ENCODE data around the gene COMT. TPM values are rescaled to one million over a fixed set of nuclear protein-coding genes. Genes with fewer than 3 reads are reported as not detected.
"Not testable (repeated sequence)": the region's sequence is repeated elsewhere in the genome, so short reads cannot be mapped to it uniquely, and the experiment has no call there.

The COMT gene
- total RNA-seq, 1 donor from 2014 or later: 140 TPM

DNA sequence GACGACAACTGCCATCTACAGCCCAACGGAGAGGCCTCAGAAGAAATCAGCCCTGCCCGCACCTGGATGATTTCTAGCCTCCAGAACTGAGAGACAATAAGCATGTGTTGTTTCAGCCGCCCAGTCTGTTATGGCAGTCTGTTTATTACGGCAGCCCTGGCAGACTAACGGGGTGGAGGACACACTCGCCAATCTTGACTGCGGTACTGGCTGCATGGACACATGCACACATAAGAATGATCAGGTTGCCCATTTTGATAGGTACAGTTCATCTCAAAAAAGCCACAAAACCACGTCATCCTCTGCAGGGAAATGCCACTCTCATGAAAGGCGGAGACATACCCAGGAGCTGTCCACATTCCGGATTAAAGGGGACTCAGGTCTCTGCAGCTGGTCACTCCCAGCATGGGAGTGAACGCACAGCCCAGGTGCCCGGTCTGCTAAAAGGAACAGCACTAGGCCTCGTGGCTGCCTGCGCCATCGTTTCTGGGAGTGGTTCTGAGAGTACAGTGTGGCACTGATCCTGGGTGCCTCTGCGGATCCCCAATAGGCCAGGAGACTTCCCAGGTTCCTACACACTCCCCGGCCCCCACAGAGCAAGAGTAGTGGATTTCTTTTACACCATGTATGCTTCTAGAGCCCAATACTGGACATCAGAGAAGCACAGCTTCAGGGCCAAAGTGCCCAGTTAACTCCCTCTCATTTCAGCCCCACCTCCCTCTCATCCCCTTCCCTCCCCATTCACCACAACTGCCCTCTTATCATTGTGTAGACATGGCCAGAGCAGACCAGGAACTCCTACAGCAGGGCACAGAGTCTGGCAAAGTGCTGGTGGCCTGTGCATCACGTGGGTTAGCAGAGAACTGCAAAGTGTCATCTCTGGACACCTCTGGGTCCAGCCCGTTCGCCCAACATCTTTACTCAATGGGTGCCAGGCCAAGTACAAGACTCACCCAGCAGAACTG, 11.7 kb upstream of the COMT start:
- DNase-seq (ENCODE audit: low spot score): no peak

DNA sequence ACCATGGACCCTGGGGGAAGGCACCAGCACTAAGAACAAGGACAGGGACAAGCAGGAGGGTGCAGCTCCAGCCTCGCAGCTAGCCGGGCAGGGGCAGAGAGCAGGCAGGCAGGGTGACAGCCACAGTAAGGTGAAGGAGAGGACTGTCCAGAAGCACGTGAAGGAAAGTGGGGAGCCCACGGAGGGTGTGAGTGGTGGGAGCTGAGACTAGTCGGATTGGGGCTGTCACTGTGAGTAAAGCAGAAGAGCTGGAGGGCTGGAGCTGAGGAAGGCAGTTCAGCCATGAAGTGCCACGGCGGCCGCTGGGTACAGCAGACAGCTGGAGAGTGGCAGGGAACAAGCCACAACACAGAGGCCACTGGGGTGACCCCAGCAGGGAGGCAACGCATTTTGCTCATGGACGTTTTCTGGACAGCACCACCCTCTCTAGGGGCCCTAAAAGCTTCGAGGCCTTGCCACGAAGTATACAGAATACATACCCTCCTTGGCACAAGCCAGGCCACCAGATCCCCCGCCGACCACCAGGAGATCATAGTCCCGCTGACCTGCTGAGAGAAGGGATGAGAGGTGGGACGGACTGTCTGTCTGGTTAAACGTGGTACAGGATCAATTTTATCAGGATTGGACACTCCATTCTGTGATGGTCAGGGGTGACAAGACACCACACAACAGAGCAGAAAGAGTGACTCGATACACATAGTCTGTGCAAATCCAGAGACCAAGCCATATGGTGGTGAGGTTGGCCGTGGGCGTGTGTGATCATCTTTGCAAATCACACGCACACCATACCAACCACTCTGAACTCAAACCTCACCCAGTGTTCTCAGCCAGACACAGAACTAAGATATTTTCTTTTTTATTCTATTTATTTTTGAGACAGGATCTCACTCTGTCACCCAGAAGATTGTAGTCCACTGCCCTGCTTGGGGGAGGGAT, 10.8 kb upstream of the COMT start:
- no peak for DNase-seq (ENCODE audit: low spot score)

DNA sequence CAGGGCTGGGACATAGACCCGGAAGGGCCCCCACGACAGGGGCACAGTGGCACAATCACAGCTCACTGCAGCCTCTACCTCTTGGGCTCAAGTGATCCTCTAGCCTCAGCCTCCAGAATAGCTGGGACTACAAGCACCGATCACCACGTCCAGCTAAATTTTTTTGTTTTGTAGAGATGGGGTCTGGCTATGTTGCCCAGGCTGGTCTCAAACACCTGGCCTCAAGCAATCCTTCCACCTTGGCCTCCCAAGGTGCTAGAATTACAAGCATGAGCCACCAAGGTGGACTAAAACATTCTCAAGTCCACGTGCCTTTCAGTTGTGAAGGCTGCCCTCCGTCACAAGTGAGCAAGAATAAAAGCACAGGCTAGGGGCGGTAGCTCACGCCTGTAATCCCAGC, 10.1 kb upstream of the COMT start:
- DNase-seq (ENCODE audit: low spot score): no peak

DNA sequence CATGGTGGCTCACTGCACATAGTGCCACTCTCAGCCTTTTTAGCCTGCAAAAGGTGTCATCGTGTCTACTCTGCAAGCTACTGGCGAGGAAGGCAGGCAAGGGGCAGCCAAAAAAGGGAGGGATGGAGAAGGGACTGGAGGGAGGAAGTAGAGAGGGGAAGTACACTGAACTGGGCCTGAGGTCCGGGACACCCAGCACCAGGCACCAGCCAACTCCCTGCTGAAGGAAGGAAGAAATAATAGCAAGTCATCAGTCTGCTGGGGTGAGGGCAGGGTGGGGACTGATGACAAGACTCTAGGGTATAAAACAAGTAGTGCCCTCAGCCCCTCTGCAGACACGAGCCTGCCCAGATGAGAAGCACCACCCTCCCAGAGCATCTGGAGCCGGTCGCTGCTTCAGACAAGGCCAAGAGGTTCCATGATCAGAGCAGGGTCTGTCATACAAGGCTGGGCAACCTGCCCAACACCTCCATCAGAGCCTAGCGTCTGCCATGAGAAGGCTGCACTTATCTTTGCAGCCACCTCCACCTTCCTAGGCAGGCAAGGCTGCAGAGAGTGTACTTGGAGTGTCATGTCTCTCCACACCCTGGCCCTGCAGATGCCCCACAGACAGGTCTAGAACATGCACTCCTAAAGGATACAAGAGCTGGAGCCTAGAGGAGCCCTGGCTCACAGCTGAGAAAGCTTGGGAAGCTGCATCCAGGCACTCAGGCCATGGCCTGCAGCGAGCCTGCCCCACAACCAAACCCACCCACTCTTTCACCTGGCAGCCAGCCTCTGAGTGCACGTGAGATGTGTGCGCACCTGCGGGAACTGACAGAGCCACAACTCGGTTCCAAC, 9.0 kb upstream of the COMT start:
- no peak for DNase-seq (ENCODE audit: low spot score)

DNA sequence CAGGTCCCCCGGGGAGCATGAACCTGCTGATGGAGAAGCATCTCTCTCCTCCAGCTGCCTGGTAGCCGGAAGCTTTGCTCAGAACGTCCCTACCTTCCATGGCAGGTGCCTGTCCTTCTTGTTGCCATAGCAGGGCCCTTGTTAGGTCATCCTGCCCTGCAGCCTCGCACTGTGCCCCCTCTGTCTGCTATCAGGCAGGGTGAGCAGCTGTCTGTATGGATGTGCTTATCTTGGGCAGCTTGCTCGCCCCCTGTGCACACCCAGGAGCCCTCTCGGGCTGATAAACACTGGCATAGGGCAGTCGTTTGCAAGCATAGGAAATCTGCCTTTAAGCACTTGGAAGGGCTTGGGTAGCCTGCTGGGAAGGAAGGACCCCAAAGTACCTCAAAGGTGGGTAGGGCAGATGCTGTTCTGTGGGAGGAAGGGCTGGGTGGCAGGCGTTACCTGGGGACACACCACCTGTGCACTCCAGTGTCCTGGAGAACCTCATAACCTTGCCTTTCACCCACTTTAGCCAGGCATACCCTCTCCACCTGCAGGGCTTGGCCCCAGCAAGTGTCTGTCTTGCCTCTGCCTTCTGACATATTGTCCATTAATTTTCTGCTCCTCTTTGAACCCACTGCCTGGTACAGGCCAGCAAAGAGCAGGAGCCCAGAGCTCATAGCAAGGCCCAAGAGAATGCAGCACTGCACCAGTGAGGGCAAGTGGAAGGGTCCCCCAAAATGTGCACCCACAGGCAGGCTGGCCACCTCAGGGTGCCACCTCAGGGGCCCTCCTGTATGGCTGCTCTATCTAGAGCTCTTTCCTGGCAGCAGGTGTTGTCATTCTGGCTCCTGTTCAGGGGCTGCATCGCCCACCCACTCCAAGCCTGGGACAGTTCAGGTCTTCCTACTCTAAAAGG, 8.0 kb upstream of the COMT start:
- no peak for DNase-seq (ENCODE audit: low spot score)

DNA sequence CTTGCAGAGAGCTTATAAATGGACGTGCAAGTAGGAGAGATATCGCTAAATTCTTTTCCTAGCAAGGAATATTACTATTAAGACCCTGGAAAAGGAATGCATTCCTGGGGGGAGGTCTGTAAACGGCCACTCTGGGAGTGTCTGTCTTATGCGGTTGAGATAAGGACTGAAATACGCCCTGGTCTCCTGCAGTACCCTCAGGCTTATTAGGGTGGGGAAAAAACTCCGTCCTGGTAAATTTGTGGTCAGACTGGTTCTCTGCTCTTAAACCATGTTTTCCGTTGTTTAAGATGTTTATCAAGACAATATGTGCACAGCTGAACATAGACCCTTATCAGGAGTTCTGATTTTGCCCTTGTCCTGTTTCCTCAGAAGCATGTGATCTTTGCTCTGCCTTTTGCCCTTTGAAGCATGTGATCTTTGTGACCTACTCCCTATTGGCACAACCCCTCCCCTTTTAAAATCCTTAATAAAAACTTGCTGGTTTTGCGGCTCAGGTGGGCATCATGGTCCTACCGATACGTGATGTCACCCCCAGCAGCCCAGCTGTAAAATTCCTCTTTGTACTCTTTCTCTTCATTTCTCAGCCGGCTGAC, 6.4 kb upstream of the COMT start:
- not testable (repeated sequence) for DNase-seq (ENCODE audit: low spot score)

DNA sequence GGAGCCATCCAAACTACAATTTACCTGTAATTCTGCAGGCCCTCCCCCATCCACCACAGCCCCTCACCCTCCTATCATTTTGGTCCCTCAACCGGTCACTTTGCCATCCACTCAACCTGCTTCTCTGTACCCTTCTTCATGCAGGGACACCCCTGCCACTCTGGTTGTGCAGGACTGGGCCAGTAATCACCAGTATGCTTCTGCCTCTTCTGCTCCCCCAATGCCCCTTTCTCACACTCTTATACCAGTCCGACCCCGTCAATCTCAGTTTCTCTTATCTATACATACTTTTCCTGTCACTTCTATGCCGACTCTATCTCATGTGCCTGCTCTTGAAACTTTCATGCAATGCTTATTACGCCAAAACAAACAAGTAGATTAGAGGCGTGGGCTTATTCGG, 5.1 kb upstream of the COMT start:
- DNase-seq (ENCODE audit: low spot score): no peak

DNA sequence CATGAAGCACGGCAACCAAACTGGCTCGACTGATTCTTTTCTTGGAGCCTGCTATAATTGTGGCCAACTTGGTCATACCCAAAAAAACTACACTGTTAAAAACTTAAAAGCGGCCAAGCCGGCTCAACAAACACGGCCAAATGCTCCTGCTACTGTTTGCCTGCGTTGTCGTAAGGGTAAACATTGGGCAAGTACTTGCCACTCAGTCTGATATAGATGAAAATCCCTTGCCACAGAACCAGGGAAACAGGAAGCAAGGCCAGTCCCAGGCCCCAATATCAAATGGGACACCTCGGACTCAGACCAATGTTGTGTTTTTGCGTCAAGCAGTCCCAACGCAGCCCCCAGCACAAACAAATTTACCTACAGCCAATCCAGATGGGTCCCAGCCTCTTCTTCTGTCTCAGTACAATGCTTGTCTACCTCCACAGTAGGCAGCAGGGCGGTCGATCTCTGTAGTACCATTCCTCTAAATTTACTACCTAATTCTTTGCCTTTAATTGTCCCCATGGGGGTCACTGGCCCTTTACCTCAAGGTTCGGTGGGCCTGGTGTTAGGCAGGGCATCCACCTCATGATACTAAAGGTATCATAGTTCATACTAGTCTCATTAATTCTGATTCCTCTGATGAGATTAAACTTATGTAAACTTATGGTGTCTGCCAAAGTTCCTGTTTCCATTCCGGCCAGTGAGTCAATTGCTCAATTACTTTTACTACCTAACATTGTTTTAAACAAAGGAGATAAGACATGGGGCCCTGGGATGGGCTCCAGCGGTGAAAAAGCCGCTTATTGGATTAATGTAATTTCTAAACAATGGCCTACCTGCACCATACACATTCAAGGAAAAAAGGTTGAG, 3.7 kb upstream of the COMT start:
- DNase-seq (ENCODE audit: low spot score): no peak

DNA sequence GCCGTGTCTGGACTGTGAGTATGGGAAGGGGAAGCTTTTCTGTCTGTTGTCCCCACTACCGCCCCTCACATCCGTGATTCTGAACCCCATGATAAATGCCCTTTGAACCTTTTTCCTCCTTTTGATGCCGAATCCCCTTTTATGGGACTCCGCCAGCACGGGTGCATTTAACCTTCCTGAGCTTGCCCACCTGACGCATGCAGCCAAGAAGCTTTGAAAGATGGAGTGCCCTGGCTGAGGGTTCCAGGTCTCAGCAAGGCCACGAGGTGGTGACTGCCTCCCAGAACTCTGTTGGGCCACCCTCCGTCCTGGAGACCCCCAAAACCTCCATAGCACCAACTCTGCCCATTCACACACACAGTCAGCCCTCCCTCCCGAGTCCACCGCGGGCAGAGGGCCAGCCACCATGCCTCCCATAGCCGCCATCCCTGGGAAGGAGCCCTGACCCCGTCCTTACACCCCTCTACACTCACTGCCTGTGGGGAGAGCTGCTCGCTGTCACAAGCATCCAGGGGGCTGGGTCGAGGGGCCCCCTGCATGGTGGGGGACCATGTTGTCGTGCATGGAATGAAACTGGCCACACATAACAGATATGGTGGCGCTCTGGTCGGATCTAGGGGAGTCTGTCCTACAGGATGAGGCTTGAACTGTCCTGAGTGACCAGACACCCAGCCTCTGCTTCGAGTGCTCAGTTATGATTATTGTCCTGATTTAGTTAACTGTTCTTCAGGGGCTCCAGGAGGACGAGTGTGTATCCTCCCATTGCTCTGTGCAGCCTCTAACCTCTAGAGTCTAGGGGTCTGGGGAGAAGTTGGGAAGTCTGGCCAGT, 822 bp upstream of the COMT start:
- DNase-seq (ENCODE audit: low spot score): no peak

DNA sequence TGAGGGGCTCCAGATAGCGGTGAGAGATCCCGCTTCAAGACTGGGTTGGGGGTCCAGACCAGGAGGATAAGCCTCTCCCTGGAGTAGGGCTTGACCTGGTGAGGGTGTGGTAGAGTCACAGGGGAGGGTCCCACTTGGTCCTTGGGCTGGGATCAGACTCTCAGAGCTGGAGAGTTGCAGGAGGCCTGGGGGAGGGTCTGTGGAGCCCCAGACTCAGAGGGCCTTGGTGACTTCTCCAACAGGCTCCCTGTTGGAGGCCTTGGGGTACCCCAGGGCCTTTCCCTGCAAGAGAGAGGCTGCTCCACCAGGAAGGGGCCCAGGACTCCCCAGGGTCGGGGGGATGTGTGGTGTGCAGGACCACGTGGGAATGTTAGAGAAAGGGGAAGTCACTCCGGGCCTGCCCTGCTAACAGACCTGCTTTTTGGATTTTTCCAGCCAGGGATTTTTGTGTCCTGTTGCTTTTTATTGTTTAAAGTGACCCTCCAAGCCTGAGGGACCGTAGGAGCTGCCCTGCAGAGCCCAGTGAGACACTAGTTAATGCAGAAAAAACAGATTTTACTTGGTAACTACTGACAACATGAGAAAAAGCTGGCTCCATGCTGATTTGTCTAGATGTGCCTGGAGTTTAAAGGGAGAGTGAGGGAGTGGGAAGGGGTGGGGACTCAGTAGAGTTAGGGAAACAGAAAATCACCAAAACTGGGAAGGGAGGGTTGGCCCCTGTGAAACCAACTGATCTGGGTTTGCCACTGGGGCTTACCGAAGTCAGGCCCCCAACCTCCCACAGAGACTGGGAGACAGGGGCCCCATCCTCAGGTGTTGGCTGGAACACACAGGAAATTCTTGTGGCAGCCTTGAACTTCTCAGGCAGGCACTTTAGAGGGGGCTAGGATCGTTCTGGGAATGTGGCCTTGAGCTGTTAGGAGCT, 847 bp downstream of the COMT start:
- DNase-seq (ENCODE audit: low spot score): peak; percentile 90

DNA sequence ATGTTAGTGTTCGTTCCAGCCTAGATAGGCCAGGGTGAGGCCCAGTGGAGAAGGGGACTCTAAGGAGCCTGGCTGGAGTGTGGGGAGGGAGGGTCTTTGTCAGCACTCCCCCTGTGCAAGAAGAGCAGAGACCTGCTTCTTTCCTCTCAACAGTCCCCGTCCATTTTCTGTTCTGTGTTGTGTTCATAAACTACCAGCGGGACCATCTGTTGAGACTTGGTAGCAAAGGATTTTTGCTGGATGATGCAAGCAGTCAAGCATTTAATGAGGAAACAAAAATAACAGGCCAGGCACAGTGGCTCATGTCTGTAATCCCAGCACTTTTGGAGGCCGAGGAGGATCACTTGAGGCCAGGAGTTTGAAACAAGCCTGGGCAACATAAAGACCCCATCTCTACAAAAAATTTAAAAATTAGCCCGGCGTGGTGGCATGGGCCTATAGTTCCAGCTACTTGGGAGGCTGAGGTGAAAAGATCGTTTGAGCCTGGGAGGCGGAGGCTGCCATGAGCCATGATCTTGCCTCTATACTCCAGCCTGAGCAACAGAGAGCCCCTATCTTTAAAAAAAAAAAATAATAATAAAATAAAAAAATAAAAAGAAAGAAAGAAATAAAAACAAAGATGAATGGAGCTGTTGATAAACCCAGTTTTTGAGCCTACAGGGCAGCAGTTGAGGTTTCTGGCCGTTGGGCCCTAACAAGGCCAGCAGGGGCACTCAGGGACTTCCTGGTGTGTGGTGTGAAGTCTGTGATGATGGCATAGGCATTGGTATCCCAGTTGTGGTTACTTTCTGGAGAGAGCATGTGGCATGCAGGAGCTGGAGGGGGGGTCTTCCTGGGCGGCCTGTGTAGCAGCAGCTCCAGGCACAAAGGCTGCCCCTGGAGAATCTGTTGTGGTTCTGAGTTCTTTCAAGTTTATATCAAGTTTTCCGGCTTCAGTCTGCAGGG, 1.8 kb downstream of the COMT start:
- DNase-seq (ENCODE audit: low spot score): peak; percentile 93

DNA sequence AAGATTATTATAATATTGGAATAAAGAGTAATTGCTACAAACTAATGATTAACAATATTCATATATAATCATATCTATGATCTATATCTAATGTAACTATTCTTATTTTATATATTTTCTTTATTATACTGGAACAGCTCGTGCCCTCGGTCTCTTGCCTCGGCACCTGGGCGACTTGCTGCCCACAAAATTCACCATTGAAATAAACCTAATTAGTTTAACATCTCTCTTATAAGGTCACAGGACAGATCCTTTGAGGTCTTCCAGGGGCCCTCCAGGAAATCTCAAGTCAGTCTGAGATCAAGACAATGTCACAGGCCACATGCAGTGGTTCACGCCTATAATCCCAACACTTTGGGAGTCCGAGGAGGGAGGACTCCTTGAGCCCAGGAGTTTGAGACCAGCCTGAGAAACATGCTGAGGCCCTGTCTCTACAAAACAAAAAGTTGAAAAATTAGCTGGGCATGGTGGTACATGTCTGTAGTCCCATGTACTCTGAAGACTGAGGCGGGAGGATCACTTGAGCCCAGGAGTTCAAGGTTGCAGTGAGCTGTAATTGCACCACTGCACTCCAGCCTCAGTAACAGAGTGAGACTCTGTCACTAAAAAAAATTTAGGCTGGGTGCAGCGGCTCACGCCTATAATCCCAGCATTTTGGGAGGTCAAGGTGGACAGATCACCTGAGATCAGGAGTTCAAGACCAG, 6.6 kb downstream of the COMT start:
- no peak for DNase-seq (ENCODE audit: low spot score)

DNA sequence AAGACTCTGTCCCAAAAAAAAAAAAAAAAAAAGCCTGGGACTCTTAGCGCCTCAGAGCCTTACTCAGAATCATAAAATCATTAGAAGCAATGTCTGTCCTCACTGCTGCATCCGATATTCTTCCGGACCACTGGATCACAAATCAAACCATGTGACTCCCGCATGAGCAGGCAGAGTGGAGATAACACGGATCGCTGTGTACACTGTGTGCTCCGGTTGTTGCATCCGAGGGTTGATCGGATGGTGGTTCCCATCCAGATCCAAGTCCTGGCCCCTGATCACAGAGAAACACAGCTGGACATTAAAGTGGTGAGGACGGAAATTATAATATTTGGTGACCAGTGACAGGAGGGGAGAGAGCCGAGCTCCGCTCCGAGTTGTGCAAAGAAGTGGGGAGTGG, 9.8 kb downstream of the COMT start:
- no peak for DNase-seq (ENCODE audit: low spot score)

DNA sequence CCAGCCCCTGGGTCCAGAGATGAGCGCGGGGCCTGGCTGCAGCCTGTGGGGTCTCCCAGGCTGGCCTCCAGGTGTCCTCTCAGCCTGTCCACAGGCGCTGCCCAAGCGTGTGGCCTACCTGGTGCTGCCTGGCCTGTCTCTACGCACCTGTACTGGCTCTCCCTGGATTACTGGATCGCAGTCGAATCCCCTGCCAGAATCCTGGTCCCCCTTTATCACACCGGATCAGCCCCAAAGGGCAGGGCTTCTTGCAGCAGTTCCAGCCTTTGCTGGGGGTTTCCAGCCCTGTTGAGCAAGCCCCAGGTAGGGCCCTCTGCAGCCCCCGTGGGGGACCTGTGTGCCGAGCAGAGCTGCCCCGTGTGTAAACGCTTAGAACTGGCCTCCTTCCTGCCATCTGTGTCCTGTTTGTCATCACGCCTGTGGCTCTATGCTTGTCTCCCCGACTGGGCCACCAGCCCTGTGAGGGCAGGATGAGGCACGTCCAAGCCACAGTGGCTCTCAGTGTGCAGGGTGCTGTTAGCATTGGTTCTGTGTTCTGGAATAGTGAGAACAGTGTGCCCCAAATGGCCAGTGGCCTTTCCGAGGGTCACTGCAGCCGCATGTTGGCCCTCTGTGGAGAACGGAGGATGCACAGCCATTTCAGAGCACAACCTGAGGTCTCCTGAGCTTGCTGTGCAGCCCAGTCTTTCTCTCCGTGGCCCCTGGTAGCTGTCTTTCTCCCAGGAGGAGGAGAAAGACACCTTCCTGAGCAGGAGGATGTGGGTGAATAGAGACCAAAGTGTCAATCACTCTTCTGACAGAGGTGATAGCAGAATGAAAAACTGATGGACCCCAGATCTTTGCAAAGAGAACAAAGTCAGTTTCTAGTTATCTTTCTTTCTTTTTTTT, 13.9 kb downstream of the COMT start:
- no peak for DNase-seq (ENCODE audit: low spot score)
